Measurements from ENCODE around the gene HLA-DMA.
A peak's percentile ranks its signal among the peaks of the same experiment; 100 is the strongest.

Gene HLA-DMA

GRCh38 chr6:32950010-32950409 lies 2.9 kb downstream of the HLA-DMA start:
- no peak for TF ChIP-seq CTCF (IDR thresholded peaks at IDR 0.05; ENCODE audit: insufficient read depth, missing control alignments)
- no peak for FAIRE-seq
- no peak for DNase-seq (ENCODE audit: insufficient read length, low spot score)

DNA sequence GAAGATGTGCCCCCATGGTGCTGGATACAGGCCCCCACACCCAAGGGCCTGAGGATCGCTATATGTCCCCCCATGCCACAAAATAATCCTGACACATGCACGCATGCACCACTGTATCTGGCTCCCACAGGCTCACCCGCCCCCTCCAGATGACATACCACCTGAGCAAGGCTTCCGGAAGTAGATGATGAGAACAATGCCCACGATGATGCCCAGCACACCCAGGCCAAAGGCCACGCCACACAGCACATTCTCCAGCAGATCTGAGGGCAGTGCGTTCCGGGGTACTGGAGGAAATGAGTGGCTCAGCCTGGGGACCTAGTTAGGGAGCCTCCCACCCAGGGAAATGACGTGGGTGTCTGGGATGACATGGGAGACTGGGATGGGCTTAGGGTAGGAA lies 3.8 kb downstream of the HLA-DMA start:
- DNase-seq (ENCODE audit: insufficient read length, low spot score) (no peak), FAIRE-seq (no peak)
- TF ChIP-seq CTCF (IDR thresholded peaks at IDR 0.05; ENCODE audit: insufficient read depth, missing control alignments), result no peak

- DNase-seq (ENCODE audit: insufficient read length, low spot score), result no peak
- FAIRE-seq, result no peak
- TF ChIP-seq CTCF (IDR thresholded peaks at IDR 0.05; ENCODE audit: insufficient read depth, missing control alignments), result peak; percentile 60
Observed at GRCh38 chr6:32947552-32948465, 5.1 kb downstream of the HLA-DMA start.

GRCh38 chr6:32946893-32947292 lies 6.0 kb downstream of the HLA-DMA start:
- TF ChIP-seq CTCF (IDR thresholded peaks at IDR 0.05; ENCODE audit: insufficient read depth, missing control alignments), result no peak
- FAIRE-seq (no peak), DNase-seq (ENCODE audit: insufficient read length, low spot score) (no peak)

DNA sequence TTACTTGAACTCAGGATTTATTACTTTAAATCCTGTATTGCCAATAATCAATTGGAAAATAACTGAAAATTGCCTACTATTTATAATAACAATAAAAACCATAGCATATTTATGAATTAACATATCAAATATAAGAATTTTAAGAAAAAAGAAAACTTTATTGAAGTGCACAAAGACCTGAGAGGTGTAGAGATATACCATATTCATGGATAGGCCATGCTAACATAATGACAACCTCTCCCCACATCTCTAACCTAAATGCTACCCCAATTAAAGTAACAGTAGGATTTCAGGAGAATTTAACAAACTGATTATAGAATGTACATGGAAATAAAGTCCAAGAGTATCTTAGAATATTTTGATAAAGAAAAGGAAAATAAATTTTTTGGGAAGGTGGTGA lies 6.9 kb downstream of the HLA-DMA start:
- TF ChIP-seq CTCF (IDR thresholded peaks at IDR 0.05; ENCODE audit: insufficient read depth, missing control alignments), result no peak
- FAIRE-seq, result no peak
- no peak for DNase-seq (ENCODE audit: insufficient read length, low spot score)

DNA sequence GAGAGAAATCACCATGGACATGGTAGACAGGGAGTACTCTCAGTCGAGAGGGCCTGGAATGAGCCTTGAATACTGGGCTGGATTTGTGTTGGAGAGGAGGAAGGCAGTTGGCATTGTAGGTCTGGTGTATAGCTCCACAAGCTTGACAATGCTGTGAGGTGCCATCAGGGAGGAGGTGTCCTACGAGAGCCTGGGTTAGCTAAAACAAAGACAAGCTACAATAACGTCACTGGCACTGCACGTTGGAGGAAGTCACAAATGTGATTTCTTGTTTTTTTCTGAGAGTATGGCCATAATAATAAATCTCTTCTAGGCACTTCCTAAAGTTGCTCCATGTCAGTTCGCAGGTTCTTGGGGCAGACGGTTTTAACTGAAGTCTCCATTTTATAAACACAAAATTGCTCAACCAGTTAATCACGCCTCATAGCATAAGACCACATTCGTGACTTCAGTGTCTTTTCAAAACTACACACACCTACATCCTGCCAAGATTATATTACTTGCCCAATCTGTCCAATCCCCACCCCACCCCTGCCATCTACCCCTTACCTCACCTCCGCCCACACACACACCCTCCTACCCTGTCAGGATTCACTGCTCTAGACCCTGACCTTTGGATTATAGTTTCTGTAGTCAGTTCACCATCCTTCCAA lies 7.7 kb downstream of the HLA-DMA start:
- FAIRE-seq (no peak), DNase-seq (ENCODE audit: insufficient read length, low spot score) (no peak)
- no peak for TF ChIP-seq CTCF (IDR thresholded peaks at IDR 0.05; ENCODE audit: insufficient read depth, missing control alignments)
